GM12878 (cell line): ENCODE measurements around the gene KCTD6. TPM values are rescaled to one million over a fixed set of nuclear protein-coding genes. Genes with fewer than 3 reads are reported as not detected.

ENCODE experiments used
- ATAC-seq: fragments of 200-7000 bp; cut with Tn5 transposase; 3 replicates; pipeline ENCODE4 v1.9.1; 2020; ENCODE audit warnings: mild to moderate bottlenecking, moderate library complexity
- BruUV-seq: library from RNA; stranded (reverse); fragments of 400-500 nt; replicated peaks from 2 replicates; lab custom pipeline; 2021; lab: Mats Ljungman, UMichigan
- CTCF ChIA-PET: fragments of 300-600 bp; sonication (Branson Sonifier 250); formaldehyde crosslinking; extraction: SDS; loops from one replicate; lab custom pipeline; 2021; ENCODE audit warnings: inconsistent platforms; lab: Yijun Ruan, JAX
- POLR2A ChIA-PET: fragments of 350-600 bp; formaldehyde crosslinking; extraction: SDS; loops from one replicate; lab custom pipeline; 2021; ENCODE audit warnings: inconsistent platforms; lab: Charles Lee
- RAD21 ChIA-PET: fragments of 300-600 bp; sonication (Branson Sonifier 250); formaldehyde crosslinking; loops from one replicate; lab custom pipeline; 2023; ENCODE audit warnings: antibody characterized with exemption; ENCODE audit not compliant: unreplicated experiment; lab: Charles Lee
- SMC1A ChIA-PET: fragments of 300-600 bp; sonication (Branson Sonifier 250); formaldehyde crosslinking; loops from one replicate; lab custom pipeline; 2023; ENCODE audit not compliant: unreplicated experiment, uncharacterized antibody; lab: Charles Lee
- DNase-seq: peaks from one replicate; pipeline ENCODE4 v3.0.0-alpha.2; 2011; ENCODE audit warnings: low read depth, low spot score
- FAIRE-seq: peaks from 3 replicates; lab custom pipeline; 2011; peaks lifted over from hg19 to GRCh38; lab: Jason Lieb, UNC
- H2AFZ ChIP-seq: 2 replicates; pipeline ENCODE4 v1.6.0; 2011; ENCODE audit warnings: low read depth, low read length, control low read depth; ENCODE audit not compliant: control insufficient read depth
- H3K27ac ChIP-seq: 2 replicates; pipeline ENCODE4 v1.5.1; 2011; ENCODE audit warnings: control low read depth; ENCODE audit not compliant: control insufficient read depth, insufficient read depth
- H3K27me3 ChIP-seq, 2 experiments: replicated peaks in 1 of 2; 2 replicates each; pipeline versions ENCODE4 v1.6.0 to v1.6.1; 2011; ENCODE audit warnings: low read length in 1 of 2; ENCODE audit not compliant: control insufficient read depth in 2 of 2, insufficient read depth in 2 of 2
- H3K36me3 ChIP-seq, 2 experiments: 2 replicates each; pipeline ENCODE4 v1.5.1; 2011; ENCODE audit warnings: low read length in 1 of 2; ENCODE audit not compliant: control insufficient read depth in 2 of 2, insufficient read depth in 2 of 2
- H3K4me1 ChIP-seq: 2 replicates; pipeline ENCODE4 v1.6.1; 2011; ENCODE audit warnings: mild to moderate bottlenecking, low read length, moderate library complexity, mixed read lengths; ENCODE audit not compliant: control insufficient read depth, insufficient read depth
- H3K4me2 ChIP-seq: 2 replicates; pipeline ENCODE4 v1.6.0; 2011; ENCODE audit warnings: control low read depth; ENCODE audit not compliant: control insufficient read depth, insufficient read depth
- H3K4me3 ChIP-seq: fragments of 200-600 bp; sonication (generic); 2 replicates; pipeline ENCODE4 v1.5.1; 2016
- H3K79me2 ChIP-seq: 2 replicates; pipeline ENCODE4 v1.6.0; 2011; ENCODE audit warnings: low read length; ENCODE audit not compliant: control insufficient read depth, insufficient read depth
- H3K9ac ChIP-seq: 2 replicates; pipeline ENCODE4 v1.8.0; 2011; ENCODE audit warnings: low read length, control low read depth, mixed read lengths; ENCODE audit not compliant: control insufficient read depth, insufficient read depth
- H3K9me3 ChIP-seq: replicated peaks from 3 replicates; pipeline ENCODE4 v1.5.1; 2011; ENCODE audit warnings: mild to moderate bottlenecking, low read length; ENCODE audit not compliant: control insufficient read depth, insufficient read depth
- H4K20me1 ChIP-seq: 2 replicates; pipeline ENCODE4 v1.6.0; 2011; ENCODE audit not compliant: control insufficient read depth, insufficient read depth
- NBN ChIP-seq: fragments of 450-650 bp; IDR thresholded peaks from 2 replicates; pipeline ENCODE4 v1.6.1; 2016
- POLR2AphosphoS2 ChIP-seq: IDR thresholded peaks from 2 replicates; pipeline ENCODE4 v1.6.1; 2011; ENCODE audit warnings: low read depth, mild to moderate bottlenecking, low read length, improper control_type of control experiment, moderate library complexity
- RBBP5 ChIP-seq: fragments of 200-600 bp; sonication (generic); conservative IDR thresholded peaks from 2 replicates; pipeline ENCODE4 v1.6.1; 2016
- SPI1 ChIP-seq: IDR thresholded peaks from 2 replicates; pipeline ENCODE4 v1.6.1; 2011; ENCODE audit warnings: low read depth, mild to moderate bottlenecking, low read length, moderate library complexity, borderline replicate concordance; ENCODE audit not compliant: insufficient read depth
- WGBS: methylation state at CpG from one replicate; pipeline ENCODE4 v1.1.6; 2016; ENCODE audit warnings: low lambda C conversion rate; ENCODE audit not compliant: insufficient replicate concordance, insufficient coverage; ENCODE audit errors: missing lambda C conversion rate; 5-methylcytosine and 5-hydroxymethylcytosine counted together
- in situ Hi-C: fragments of 300-500 bp; cut with MboI; formaldehyde crosslinking; loops from 9 replicates; pipeline ENCODE4 v1.14.3; 2018; ENCODE audit warnings: mixed read lengths
- intact Hi-C: fragments of 100-400 bp; cut with micrococcal nuclease; formaldehyde crosslinking; loops from one replicate; pipeline ENCODE4 v1.14.2; 2022; ENCODE audit not compliant: unreplicated experiment
- polyA plus RNA-seq, 11 experiments: library from polyadenylated mRNA; depleted of rRNA in 4 of 11; unstranded in 6 of 11; stranded (reverse) in 5 of 11; fragments of >200 nt; fragmentation: Nextera tagmentation in 4 of 11; fragmentation: Illumina TruSeq in 1 of 11; extraction: Ambion mirVana in 4 of 11; extraction: Trizol in 1 of 11; gene quantifications; 1 replicate in 1 of 11; 2 replicates in 10 of 11; pipeline versions ENCODE4 v1.2.1 to v1.2.3, GENCODE V29; 2011 to 2016; ENCODE audit warnings: inconsistent platforms in 2 of 11, missing spikeins in 2 of 11, low read depth in 1 of 11
- total RNA-seq, 4 experiments: library from RNA; depleted of rRNA in 3 of 4; stranded (reverse); fragments of >200 nt in 3 of 4; fragmentation: Illumina TruSeq in 1 of 4; extraction: Trizol in 1 of 4; gene quantifications; 2 replicates each; pipeline versions ENCODE4 v1.2.1 to v1.2.3, GENCODE V29; 2013 to 2021
- TF ChIP-seq, protein P1 (sequence below): IDR thresholded peaks from 2 replicates; pipeline ENCODE4 v1.6.1; 2011; ENCODE audit warnings: borderline replicate concordance, low read depth, mild to moderate bottlenecking, moderate library complexity, mixed read lengths, low read length; ENCODE audit not compliant: insufficient read depth; ENCODE audit errors: extremely low read length

KCTD6 gene
- total and polyA plus RNA-seq, 10 of the 15 experiments (the other 5 are each of a cell fraction or from before 2014, with no cell fraction given) = 5.2 to 10.7 (median 8.7) TPM

DNA sequence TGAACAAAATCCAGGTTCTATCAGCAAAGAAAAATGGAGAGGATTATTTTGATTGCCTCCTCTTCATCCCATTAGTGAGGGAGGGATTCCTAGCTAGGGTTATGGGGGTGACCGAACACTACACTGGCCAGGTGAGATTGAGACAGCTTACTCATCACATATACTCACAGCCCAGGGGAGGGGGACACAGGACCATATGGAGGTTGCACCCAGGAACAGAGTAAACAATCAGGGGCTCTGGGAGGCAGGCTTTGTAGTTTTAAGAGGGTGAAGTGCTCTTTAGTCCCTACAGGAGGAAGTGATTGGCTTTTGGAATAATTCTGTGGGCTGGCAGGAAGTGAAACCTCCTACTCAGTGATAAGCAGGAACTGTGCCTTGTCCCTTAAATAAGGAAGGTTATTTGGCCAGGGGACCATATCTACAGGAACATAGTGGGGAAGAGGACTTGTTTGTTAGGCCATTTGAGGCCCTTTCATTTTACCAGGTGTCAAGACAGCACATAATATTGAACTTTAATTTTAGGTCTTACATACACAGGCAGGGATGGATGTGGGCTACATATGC is 17.5 kb upstream of the KCTD6 start:
- TF ChIP-seq POLR2AphosphoS2 (no peak), SPI1 (peak; percentile 70), NBN (no peak), RBBP5 (no peak)
- TF ChIP-seq, protein P1, sequence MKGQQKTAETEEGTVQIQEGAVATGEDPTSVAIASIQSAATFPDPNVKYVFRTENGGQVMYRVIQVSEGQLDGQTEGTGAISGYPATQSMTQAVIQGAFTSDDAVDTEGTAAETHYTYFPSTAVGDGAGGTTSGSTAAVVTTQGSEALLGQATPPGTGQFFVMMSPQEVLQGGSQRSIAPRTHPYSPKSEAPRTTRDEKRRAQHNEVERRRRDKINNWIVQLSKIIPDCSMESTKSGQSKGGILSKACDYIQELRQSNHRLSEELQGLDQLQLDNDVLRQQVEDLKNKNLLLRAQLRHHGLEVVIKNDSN = no peak
- Histone ChIP-seq H3K4me2 (no peak overlapping the region), H2AFZ (no peak overlapping the region)

More for the DNA sequence above, 17.5 kb upstream of the KCTD6 start:
- ChIA-PET POLR2A (no interaction called here), CTCF (interaction anchor here (2.8 kb wide), 1 partner anchor 11 kb away, joined by 10 read pairs; no protein-coding TSS in a partner anchor), RAD21 (no interaction called here), SMC1A (interaction anchor here (1.2 kb wide), 1 partner anchor 46 kb away, joined by 3 read pairs; no protein-coding TSS in a partner anchor)
- no peaks in the 10 kb centered on the region; the same call in 2 of the 3 replicates for H3K9me3 ChIP-seq
- FAIRE-seq = no peak
- H3K4me1 ChIP-seq = peaks cover 6% of the 10 kb centered on the region; the same call in 1 of the 2 replicates
- no peak for DNase-seq
- H3K9ac ChIP-seq = no peak overlapping the region
- H3K4me3 ChIP-seq = no peak overlapping the region
- H4K20me1 ChIP-seq = no peaks in the 10 kb centered on the region
- in situ Hi-C loops = no loop called here
- ATAC-seq = peak; percentile 44
- no peaks in the 10 kb centered on the region for H3K79me2 ChIP-seq
- no peak overlapping the region for H3K27ac ChIP-seq
- no peaks in the 10 kb centered on the region for H3K27me3 ChIP-seq
- no TSS peak for BruUV-seq
- 60% methylated on average over 1 of the region's 1 CpG for WGBS
- no peaks in the 10 kb centered on the region for H3K36me3 ChIP-seq
- intact Hi-C loops = no loop called here
